ENCODE measurements around the gene TFF1.

The TFF1 gene

GRCh38 chr21:42364304-42364865 is 1.9 kb downstream of the TFF1 start:
- TF ChIP-seq, protein P1, sequence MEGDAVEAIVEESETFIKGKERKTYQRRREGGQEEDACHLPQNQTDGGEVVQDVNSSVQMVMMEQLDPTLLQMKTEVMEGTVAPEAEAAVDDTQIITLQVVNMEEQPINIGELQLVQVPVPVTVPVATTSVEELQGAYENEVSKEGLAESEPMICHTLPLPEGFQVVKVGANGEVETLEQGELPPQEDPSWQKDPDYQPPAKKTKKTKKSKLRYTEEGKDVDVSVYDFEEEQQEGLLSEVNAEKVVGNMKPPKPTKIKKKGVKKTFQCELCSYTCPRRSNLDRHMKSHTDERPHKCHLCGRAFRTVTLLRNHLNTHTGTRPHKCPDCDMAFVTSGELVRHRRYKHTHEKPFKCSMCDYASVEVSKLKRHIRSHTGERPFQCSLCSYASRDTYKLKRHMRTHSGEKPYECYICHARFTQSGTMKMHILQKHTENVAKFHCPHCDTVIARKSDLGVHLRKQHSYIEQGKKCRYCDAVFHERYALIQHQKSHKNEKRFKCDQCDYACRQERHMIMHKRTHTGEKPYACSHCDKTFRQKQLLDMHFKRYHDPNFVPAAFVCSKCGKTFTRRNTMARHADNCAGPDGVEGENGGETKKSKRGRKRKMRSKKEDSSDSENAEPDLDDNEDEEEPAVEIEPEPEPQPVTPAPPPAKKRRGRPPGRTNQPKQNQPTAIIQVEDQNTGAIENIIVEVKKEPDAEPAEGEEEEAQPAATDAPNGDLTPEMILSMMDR (IDR thresholded peaks at IDR 0.05; ENCODE audit: insufficient read depth, low read length, poor library complexity, severe bottlenecking), result no peak
- H3K36me3 ChIP-seq (ENCODE audit: control insufficient read depth, insufficient read depth, low read length), result no peaks in the 10 kb centered on the region
- no peak overlapping the region for H3K4me3 ChIP-seq (replicated peaks; ENCODE audit: low read depth, low read length)
- DNase-seq (ENCODE audit: extremely low read depth, insufficient read length), result no peak
- H3K27me3 ChIP-seq (replicated peaks; ENCODE audit: control insufficient read depth, insufficient read depth, low read length), result no peaks in the 10 kb centered on the region; the same call in 1 of the 2 replicates

- Histone ChIP-seq H3K36me3 (ENCODE audit: control insufficient read depth, insufficient read depth, low read length) (no peaks in the 10 kb centered on the region), H3K4me3 (replicated peaks; ENCODE audit: low read depth, low read length) (no peak overlapping the region), H3K27me3 (replicated peaks; ENCODE audit: control insufficient read depth, insufficient read depth, low read length) (no peaks in the 10 kb centered on the region; the same call in 1 of the 2 replicates)
- TF ChIP-seq, protein P1 (IDR thresholded peaks at IDR 0.05; ENCODE audit: insufficient read depth, low read length, poor library complexity, severe bottlenecking), result no peak
- DNase-seq (ENCODE audit: extremely low read depth, insufficient read length), result no peak
Observed at GRCh38 chr21:42363312-42363711, 3.0 kb downstream of the TFF1 start.

DNA sequence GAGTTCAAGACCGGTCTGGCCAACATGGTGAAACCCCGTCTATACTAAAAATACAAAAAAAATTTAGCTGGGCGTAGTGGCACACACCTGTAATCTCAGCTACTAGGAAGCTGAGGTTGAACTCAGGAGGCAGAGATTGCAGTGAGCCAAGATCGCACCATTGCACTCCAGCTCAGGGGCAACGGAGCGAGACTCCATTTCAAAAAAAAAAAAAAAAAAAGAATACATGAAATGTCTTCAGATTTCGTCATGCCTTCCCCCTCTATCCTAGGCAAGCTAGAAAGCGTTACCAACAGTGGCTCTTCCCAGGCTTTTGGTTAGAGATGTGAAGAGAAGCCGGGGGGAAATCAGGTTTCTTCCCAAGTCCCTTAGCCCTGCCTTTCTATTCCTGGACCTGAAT is 3.6 kb downstream of the TFF1 start:
- Histone ChIP-seq H3K4me3 (replicated peaks; ENCODE audit: low read depth, low read length) (no peak overlapping the region), H3K27me3 (replicated peaks; ENCODE audit: control insufficient read depth, insufficient read depth, low read length) (no peaks in the 10 kb centered on the region; the same call in 1 of the 2 replicates), H3K36me3 (ENCODE audit: control insufficient read depth, insufficient read depth, low read length) (no peaks in the 10 kb centered on the region)
- no peak for DNase-seq (ENCODE audit: extremely low read depth, insufficient read length)
- TF ChIP-seq, protein P1 (IDR thresholded peaks at IDR 0.05; ENCODE audit: insufficient read depth, low read length, poor library complexity, severe bottlenecking), result no peak

DNA sequence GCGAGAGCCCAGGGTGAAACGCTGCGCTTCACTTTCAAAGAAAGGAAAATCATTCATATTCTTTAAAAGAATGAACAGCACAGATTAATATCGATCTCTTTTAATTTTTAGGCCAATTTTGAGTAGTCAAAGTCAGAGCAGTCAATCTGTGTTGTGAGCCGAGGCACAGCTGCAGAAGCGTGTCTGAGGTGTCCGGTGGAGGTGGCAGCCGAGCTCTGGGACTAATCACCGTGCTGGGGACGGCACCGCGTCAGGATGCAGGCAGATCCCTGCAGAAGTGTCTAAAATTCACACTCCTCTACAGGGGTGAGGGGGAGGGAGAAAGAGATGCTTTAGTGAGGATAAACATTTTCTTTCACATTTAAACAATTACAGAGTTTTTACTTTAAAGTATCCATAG is 4.1 kb downstream of the TFF1 start:
- TF ChIP-seq, protein P1 (IDR thresholded peaks at IDR 0.05; ENCODE audit: insufficient read depth, low read length, poor library complexity, severe bottlenecking), result no peak
- Histone ChIP-seq H3K4me3 (replicated peaks; ENCODE audit: low read depth, low read length) (no peak overlapping the region), H3K27me3 (replicated peaks; ENCODE audit: control insufficient read depth, insufficient read depth, low read length) (no peaks in the 10 kb centered on the region; the same call in 1 of the 2 replicates), H3K36me3 (ENCODE audit: control insufficient read depth, insufficient read depth, low read length) (no peaks in the 10 kb centered on the region)
- DNase-seq (ENCODE audit: extremely low read depth, insufficient read length), result no peak

DNA sequence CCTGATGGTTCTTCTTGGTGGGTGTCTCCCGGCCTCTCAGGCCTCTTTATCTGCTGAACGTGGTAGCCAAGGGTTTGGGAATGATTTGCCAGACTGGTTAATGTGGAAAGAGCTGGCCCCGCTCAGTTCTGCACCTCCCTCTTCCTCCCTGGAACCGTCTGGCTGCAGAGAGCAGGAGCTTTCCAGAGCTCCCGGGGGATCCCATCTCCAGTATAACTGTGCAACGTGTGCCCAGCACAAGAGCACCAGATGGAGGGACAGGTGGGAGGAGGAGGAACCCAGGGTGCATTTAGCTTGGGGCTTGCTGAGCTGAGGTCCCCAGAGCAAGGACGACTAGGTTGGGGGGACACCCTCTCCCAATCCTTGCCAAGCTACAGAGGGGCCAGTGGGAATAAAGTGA is 5.0 kb downstream of the TFF1 start:
- TF ChIP-seq, protein P1 (IDR thresholded peaks at IDR 0.05; ENCODE audit: insufficient read depth, low read length, poor library complexity, severe bottlenecking), result no peak

GRCh38 chr21:42360317-42360716 is 6.0 kb downstream of the TFF1 start:
- no peak for DNase-seq (ENCODE audit: extremely low read depth, insufficient read length)
- H3K27me3 ChIP-seq (replicated peaks; ENCODE audit: control insufficient read depth, insufficient read depth, low read length), result no peaks in the 10 kb centered on the region; the same call in 1 of the 2 replicates
- no peak overlapping the region for H3K4me3 ChIP-seq (replicated peaks; ENCODE audit: low read depth, low read length)
- TF ChIP-seq, protein P1 (IDR thresholded peaks at IDR 0.05; ENCODE audit: insufficient read depth, low read length, poor library complexity, severe bottlenecking), result peak; percentile 22
- no peaks in the 10 kb centered on the region for H3K36me3 ChIP-seq (ENCODE audit: control insufficient read depth, insufficient read depth, low read length)

More for the DNA sequence above, 5.0 kb downstream of the TFF1 start:
- H3K36me3 ChIP-seq (ENCODE audit: control insufficient read depth, insufficient read depth, low read length), result no peaks in the 10 kb centered on the region
- DNase-seq (ENCODE audit: extremely low read depth, insufficient read length), result no peak
- no peaks in the 10 kb centered on the region; the same call in 1 of the 2 replicates for H3K27me3 ChIP-seq (replicated peaks; ENCODE audit: control insufficient read depth, insufficient read depth, low read length)
- H3K4me3 ChIP-seq (replicated peaks; ENCODE audit: low read depth, low read length), result no peak overlapping the region

Measured in GM06990 (cell line).